ENCODE results near the gene EDEM3. TPM values are rescaled to one million over a fixed set of nuclear protein-coding genes. Genes with fewer than 3 reads are reported as not detected.

EDEM3 gene
- total RNA-seq, 1 experiment from 2014 or later: 10.6 TPM

- POLR2A ChIA-PET: no interaction called here
- no peak for DNase-seq (ENCODE audit: low spot score)
- H3K36me3 Mint-ChIP-seq: no peaks in the 10 kb centered on the region
- ATAC-seq: no peak
- no peak for TF ChIP-seq ZNF532 (CRISPR knock-in tag; IDR thresholded peaks at IDR 0.05; ENCODE audit: borderline replicate concordance)
- TF ChIP-seq ZNF138 (CRISPR knock-in tag; conservative IDR thresholded peaks at IDR 0.05): no peak
- TF ChIP-seq FOXJ3 (CRISPR knock-in tag; IDR thresholded peaks at IDR 0.05; ENCODE audit: borderline replicate concordance): no peak
- no peak for TF ChIP-seq ETV6 (CRISPR knock-in tag; IDR thresholded peaks at IDR 0.05)
- no peak for TF ChIP-seq ZBTB21 (CRISPR knock-in tag; IDR thresholded peaks at IDR 0.05; ENCODE audit: borderline replicate concordance)
- no peak for TF ChIP-seq JUN (CRISPR knock-in tag; IDR thresholded peaks at IDR 0.05)
- no peak for TF ChIP-seq ZNF263 (CRISPR knock-in tag; IDR thresholded peaks at IDR 0.05; ENCODE audit: low read depth)
- no peak for TF ChIP-seq ATF3 (CRISPR knock-in tag; conservative IDR thresholded peaks at IDR 0.05)
- no peak for TF ChIP-seq NFE2L1 (CRISPR knock-in tag; IDR thresholded peaks at IDR 0.05)
- no peak for TF ChIP-seq FOXP4 (CRISPR knock-in tag; IDR thresholded peaks at IDR 0.05)
- no peak for TF ChIP-seq TCF7 (CRISPR knock-in tag; IDR thresholded peaks at IDR 0.05; ENCODE audit: low read depth)
- no peak for TF ChIP-seq RELA (CRISPR knock-in tag; IDR thresholded peaks at IDR 0.05; ENCODE audit: borderline replicate concordance)
- no peaks in the 10 kb centered on the region for H3K4me1 Mint-ChIP-seq
- H3K27ac Mint-ChIP-seq: no peak overlapping the region
- H3K9me3 Mint-ChIP-seq: peaks cover 7% of the 10 kb centered on the region
- CTCF ChIA-PET: no interaction called here
- no peaks in the 10 kb centered on the region for H3K27me3 Mint-ChIP-seq (ENCODE audit: low read depth)
- no peak overlapping the region for H3K4me3 Mint-ChIP-seq
Measured at GRCh38 chr1:184767591-184767990, 12.9 kb upstream of the EDEM3 start.

GRCh38 chr1:184764483-184764882 lies 9.8 kb upstream of the EDEM3 start:
- ATAC-seq: no peak
- Mint-ChIP-seq H3K9me3 (peaks cover 7% of the 10 kb centered on the region), H3K4me3 (no peak overlapping the region), H3K4me1 (peaks cover 8% of the 10 kb centered on the region), H3K27me3 (ENCODE audit: low read depth) (no peaks in the 10 kb centered on the region), H3K27ac (no peak overlapping the region), H3K36me3 (no peaks in the 10 kb centered on the region)
- no peak for DNase-seq (ENCODE audit: low spot score)
- CTCF ChIA-PET: no interaction called here
- POLR2A ChIA-PET: no interaction called here
- no peak for TF ChIP-seq ZNF138 (CRISPR knock-in tag; conservative IDR thresholded peaks at IDR 0.05)
- TF ChIP-seq RELA (CRISPR knock-in tag; IDR thresholded peaks at IDR 0.05; ENCODE audit: borderline replicate concordance): no peak
- TF ChIP-seq ZMAT4 (CRISPR knock-in tag; IDR thresholded peaks at IDR 0.05): no peak
- no peak for TF ChIP-seq ZNF532 (CRISPR knock-in tag; IDR thresholded peaks at IDR 0.05; ENCODE audit: borderline replicate concordance)
- no peak for TF ChIP-seq ZNF281 (CRISPR knock-in tag; IDR thresholded peaks at IDR 0.05)
- TF ChIP-seq CBFB (CRISPR knock-in tag; IDR thresholded peaks at IDR 0.05; ENCODE audit: low read depth): no peak
- TF ChIP-seq TEAD1 (CRISPR knock-in tag; IDR thresholded peaks at IDR 0.05): no peak
